IPS DF 6.9 (cell line): Measurements from ENCODE around the gene TOP2A.

Source experiments
- DNase-seq: peaks from one replicate; pipeline ENCODE4 v3.0.0-alpha.2; 2013; ENCODE audit warnings: low read depth, low spot score
- H3K27ac ChIP-seq: one replicate; pipeline ENCODE4 v1.5.1; 2013; ENCODE audit warnings: low read length, control low read depth
- H3K27me3 ChIP-seq: 2 replicates; pipeline ENCODE4 v1.6.1; 2013; ENCODE audit warnings: mild to moderate bottlenecking, low read length; ENCODE audit not compliant: control insufficient read depth, insufficient read depth
- H3K36me3 ChIP-seq: 2 replicates; pipeline ENCODE4 v1.6.1; 2013; ENCODE audit warnings: low read length; ENCODE audit not compliant: control insufficient read depth, insufficient read depth
- H3K4me1 ChIP-seq: 2 replicates; pipeline ENCODE4 v1.6.1; 2013; ENCODE audit warnings: low read length; ENCODE audit not compliant: control insufficient read depth, insufficient read depth
- H3K4me3 ChIP-seq: 2 replicates; pipeline ENCODE4 v1.5.1; 2013; ENCODE audit warnings: mild to moderate bottlenecking, low read length
- H3K9me3 ChIP-seq: 2 replicates; pipeline ENCODE4 v1.6.1; 2013; ENCODE audit warnings: low read length, inconsistent platforms; ENCODE audit not compliant: control insufficient read depth, insufficient read depth
- WGBS: extraction: QIAGEN DNeasy Blood & Tissue Kit; methylation state at CpG from one replicate; pipeline ENCODE4 v1.1.7; 2013; ENCODE audit warnings: mixed read lengths, missing lambda C conversion rate; ENCODE audit not compliant: insufficient read length, insufficient coverage; 5-methylcytosine and 5-hydroxymethylcytosine counted together

Gene TOP2A

GRCh38 chr17:40460604-40460967, 42.9 kb upstream of the TOP2A start:
- H3K27me3 ChIP-seq = no peaks in the 10 kb centered on the region
- no CpG with 5 or more reads among the region's 3 CpGs for WGBS
- peaks cover 7% of the 10 kb centered on the region; the same call in 1 of the 2 replicates for H3K36me3 ChIP-seq
- H3K4me3 ChIP-seq = no peak overlapping the region
- no peak for DNase-seq
- H3K4me1 ChIP-seq = peaks cover 13% of the 10 kb centered on the region
- H3K9me3 ChIP-seq = no peaks in the 10 kb centered on the region
- H3K27ac ChIP-seq = no peak overlapping the region

GRCh38 chr17:40459636-40460603, 42.2 kb upstream of the TOP2A start:
- Histone ChIP-seq H3K27ac (no peak overlapping the region), H3K36me3 (peaks cover 7% of the 10 kb centered on the region; the same call in 1 of the 2 replicates), H3K27me3 (no peaks in the 10 kb centered on the region), H3K9me3 (no peaks in the 10 kb centered on the region), H3K4me1 (peaks cover 13% of the 10 kb centered on the region), H3K4me3 (no peak overlapping the region)
- no CpG with 5 or more reads among the region's 8 CpGs for WGBS
- no peak for DNase-seq

GRCh38 chr17:40458851-40459482, 41.3 kb upstream of the TOP2A start:
- DNase-seq = no peak
- Histone ChIP-seq H3K4me3 (no peak overlapping the region), H3K4me1 (peaks cover 14% of the 10 kb centered on the region), H3K9me3 (no peaks in the 10 kb centered on the region), H3K36me3 (peaks cover 14% of the 10 kb centered on the region), H3K27ac (no peak overlapping the region), H3K27me3 (no peaks in the 10 kb centered on the region)
- 100% methylated on average over 2 of the region's 12 CpGs for WGBS

GRCh38 chr17:40457964-40458791, 40.5 kb upstream of the TOP2A start:
- Histone ChIP-seq H3K9me3 (no peaks in the 10 kb centered on the region), H3K36me3 (peaks cover 18% of the 10 kb centered on the region), H3K4me3 (no peak overlapping the region), H3K27me3 (no peaks in the 10 kb centered on the region), H3K4me1 (peaks cover 14% of the 10 kb centered on the region), H3K27ac (no peak overlapping the region)
- WGBS = no CpG with 5 or more reads among the region's 16 CpGs
- DNase-seq = no peak

- H3K4me3 ChIP-seq = no peak overlapping the region
- no CpG with 5 or more reads among the region's 3 CpGs for whole genome bisulfite sequencing
- no peak for DNase-seq
- H3K27ac ChIP-seq = no peak overlapping the region
- peaks cover 22% of the 10 kb centered on the region for H3K36me3 ChIP-seq
- no peaks in the 10 kb centered on the region for H3K27me3 ChIP-seq
- no peaks in the 10 kb centered on the region for H3K9me3 ChIP-seq
- peaks cover 9% of the 10 kb centered on the region for H3K4me1 ChIP-seq
Observed at GRCh38 chr17:40457369-40457768, 39.7 kb upstream of the TOP2A start.

- no peaks in the 10 kb centered on the region for H3K9me3 ChIP-seq
- peaks cover 22% of the 10 kb centered on the region for H3K36me3 ChIP-seq
- no CpG with 5 or more reads among the region's 16 CpGs for WGBS
- H3K4me3 ChIP-seq = no peak overlapping the region
- no peak overlapping the region for H3K27ac ChIP-seq
- no peak for DNase-seq
- peaks cover 9% of the 10 kb centered on the region for H3K4me1 ChIP-seq
- no peaks in the 10 kb centered on the region for H3K27me3 ChIP-seq
Observed at GRCh38 chr17:40456396-40456951, 38.8 kb upstream of the TOP2A start.

GRCh38 chr17:40454613-40454995, 36.9 kb upstream of the TOP2A start:
- Histone ChIP-seq H3K27ac (no peak overlapping the region), H3K27me3 (no peaks in the 10 kb centered on the region), H3K9me3 (no peaks in the 10 kb centered on the region), H3K4me1 (peaks cover 6% of the 10 kb centered on the region), H3K36me3 (peaks cover 22% of the 10 kb centered on the region), H3K4me3 (no peak overlapping the region)
- no CpG with 5 or more reads among the region's 2 CpGs for WGBS
- no peak for DNase-seq

- Histone ChIP-seq H3K36me3 (peaks cover 22% of the 10 kb centered on the region), H3K9me3 (no peaks in the 10 kb centered on the region), H3K27me3 (no peaks in the 10 kb centered on the region), H3K27ac (no peak overlapping the region), H3K4me3 (no peak overlapping the region), H3K4me1 (peaks cover 6% of the 10 kb centered on the region)
- WGBS = no CpG with 5 or more reads among the region's 19 CpGs
- DNase-seq = no peak
Observed at GRCh38 chr17:40453881-40454612, 36.4 kb upstream of the TOP2A start.

- Histone ChIP-seq H3K36me3 (peaks cover 22% of the 10 kb centered on the region), H3K4me1 (0 out of 2 replicates have a peak, but pooled peaks cover 4% of the 10 kb centered on the region), H3K9me3 (no peaks in the 10 kb centered on the region), H3K27me3 (no peaks in the 10 kb centered on the region), H3K27ac (no peak overlapping the region), H3K4me3 (no peak overlapping the region)
- no CpG with 5 or more reads among the region's 15 CpGs for WGBS
- DNase-seq = no peak
Observed at GRCh38 chr17:40452921-40453378, 35.3 kb upstream of the TOP2A start.
